ENCODE data around the gene ACSBG1.

GRCh38 chr15:78130466-78131294 lies 103.7 kb downstream of the ACSBG1 start:
- TF ChIP-seq, protein P1, sequence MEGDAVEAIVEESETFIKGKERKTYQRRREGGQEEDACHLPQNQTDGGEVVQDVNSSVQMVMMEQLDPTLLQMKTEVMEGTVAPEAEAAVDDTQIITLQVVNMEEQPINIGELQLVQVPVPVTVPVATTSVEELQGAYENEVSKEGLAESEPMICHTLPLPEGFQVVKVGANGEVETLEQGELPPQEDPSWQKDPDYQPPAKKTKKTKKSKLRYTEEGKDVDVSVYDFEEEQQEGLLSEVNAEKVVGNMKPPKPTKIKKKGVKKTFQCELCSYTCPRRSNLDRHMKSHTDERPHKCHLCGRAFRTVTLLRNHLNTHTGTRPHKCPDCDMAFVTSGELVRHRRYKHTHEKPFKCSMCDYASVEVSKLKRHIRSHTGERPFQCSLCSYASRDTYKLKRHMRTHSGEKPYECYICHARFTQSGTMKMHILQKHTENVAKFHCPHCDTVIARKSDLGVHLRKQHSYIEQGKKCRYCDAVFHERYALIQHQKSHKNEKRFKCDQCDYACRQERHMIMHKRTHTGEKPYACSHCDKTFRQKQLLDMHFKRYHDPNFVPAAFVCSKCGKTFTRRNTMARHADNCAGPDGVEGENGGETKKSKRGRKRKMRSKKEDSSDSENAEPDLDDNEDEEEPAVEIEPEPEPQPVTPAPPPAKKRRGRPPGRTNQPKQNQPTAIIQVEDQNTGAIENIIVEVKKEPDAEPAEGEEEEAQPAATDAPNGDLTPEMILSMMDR (IDR thresholded peaks at IDR 0.05): no peak
- no peak for TF ChIP-seq POLR2A (IDR thresholded peaks at IDR 0.05)

All from tibial nerve (tissue), 3 donors.